GM21381 (cell line): ENCODE results near the gene OR10G2.
"Not testable (repeated sequence)": the region's sequence is repeated elsewhere in the genome, so short reads cannot be mapped to it uniquely, and the experiment has no call there.

Experiments used
- ATAC-seq: cut with Tn5 transposase; IDR thresholded peaks from one replicate; pipeline ENCODE4 v1.9.1; 2021; ENCODE audit warnings: mild to moderate bottlenecking, moderate library complexity; ENCODE audit not compliant: unreplicated experiment

The OR10G2 gene

DNA sequence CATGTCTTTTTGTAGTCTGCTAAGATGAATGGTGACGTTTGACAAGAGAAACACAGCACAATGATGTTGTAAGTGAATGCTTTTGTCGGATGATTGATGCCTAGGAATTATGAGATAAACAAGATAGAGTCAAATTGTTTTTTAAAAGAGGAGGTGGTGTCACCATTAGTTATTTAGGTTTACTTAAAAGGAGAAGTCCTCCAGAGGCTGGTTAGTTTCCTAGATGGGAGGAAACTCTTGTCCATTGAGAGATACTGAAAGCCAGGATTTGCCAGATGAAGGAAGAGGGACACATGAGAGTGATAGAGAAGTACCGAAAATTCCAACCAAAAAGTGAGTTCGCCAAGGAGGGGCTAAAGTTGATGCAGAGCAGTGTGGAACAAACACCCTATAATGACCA lies at the start of gene OR10G2:
TSS of gene OR10G2 (minus strand) at position 101 of the 400 bp plus-strand sequence. CDS start at position 3, 98 bp downstream.
- no peak for ATAC-seq

- no peak for ATAC-seq
Measured at GRCh38 chr14:21680072-21680471, 45.3 kb upstream of the OR10G2 start.

GRCh38 chr14:21675566-21675965 lies 40.8 kb upstream of the OR10G2 start:
- ATAC-seq = no peak

- no peak for ATAC-seq
Measured at GRCh38 chr14:21673718-21674117, 39.0 kb upstream of the OR10G2 start, which contains the start of gene OR4E1. Gene OR4E1, minus strand, starts transcription at chr14:21673818. Its CDS starts 2,883 bp downstream, at chr14:21670935.

DNA sequence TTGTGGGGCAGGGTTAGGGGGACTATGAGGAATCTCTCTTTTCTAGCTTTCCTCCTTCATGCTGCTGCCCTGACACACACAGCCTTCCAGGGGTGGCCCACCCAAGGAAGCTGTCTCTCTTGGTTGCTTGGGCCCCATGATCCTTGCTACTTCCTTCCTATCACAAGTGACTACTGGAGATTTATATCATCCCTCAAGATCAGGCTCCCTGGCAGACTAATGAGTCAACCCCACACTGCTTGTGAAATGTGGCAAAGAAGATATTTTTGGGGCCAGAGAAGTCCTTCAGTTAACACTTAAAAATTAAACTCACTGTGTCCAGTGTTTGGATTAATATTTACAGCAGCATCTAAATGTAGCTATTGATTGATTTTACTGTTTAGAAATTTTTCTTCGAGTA lies 37.4 kb upstream of the OR10G2 start:
- ATAC-seq = no peak

GRCh38 chr14:21671371-21671770 lies 36.6 kb upstream of the OR10G2 start:
- ATAC-seq = no peak

GRCh38 chr14:21669284-21669683 lies 34.5 kb upstream of the OR10G2 start:
- no peak for ATAC-seq

DNA sequence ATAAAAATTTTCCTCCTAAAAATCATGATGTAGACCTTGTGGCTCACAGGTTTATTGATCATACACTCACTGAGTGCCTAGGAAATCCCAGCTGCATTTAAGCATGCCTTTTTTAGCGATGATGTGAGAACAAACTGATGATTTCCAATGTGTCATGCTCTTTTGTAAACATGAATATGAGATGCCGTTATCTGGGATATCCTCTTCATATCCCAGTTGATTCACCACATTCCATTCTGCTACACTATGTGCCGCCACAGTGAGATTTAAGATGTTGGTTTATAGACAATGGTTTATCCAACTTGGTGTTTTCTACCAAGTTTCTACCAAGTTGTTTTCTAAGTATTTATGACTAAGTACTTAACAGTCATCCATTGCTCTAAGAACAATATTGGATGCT lies 33.6 kb upstream of the OR10G2 start:
- no peak for ATAC-seq

GRCh38 chr14:21656980-21657379 lies 22.2 kb upstream of the OR10G2 start:
- ATAC-seq = no peak

GRCh38 chr14:21654215-21654614 lies 19.5 kb upstream of the OR10G2 start:
- ATAC-seq = no peak

GRCh38 chr14:21653331-21653885 lies 18.7 kb upstream of the OR10G2 start, which contains the start of gene OR4E2:
Gene OR4E2, plus strand, starts transcription at chr14:21653835. Its CDS starts 11,248 bp downstream, at chr14:21665083.
- ATAC-seq = no peak

GRCh38 chr14:21652209-21652808 lies 17.6 kb upstream of the OR10G2 start:
- ATAC-seq = no peak

GRCh38 chr14:21647380-21647779 lies 12.6 kb upstream of the OR10G2 start:
- ATAC-seq = no peak

- ATAC-seq = no peak
Measured at GRCh38 chr14:21643407-21643806, 8.7 kb upstream of the OR10G2 start.

- no peak for ATAC-seq
Measured at GRCh38 chr14:21642683-21643082, 7.9 kb upstream of the OR10G2 start.

DNA sequence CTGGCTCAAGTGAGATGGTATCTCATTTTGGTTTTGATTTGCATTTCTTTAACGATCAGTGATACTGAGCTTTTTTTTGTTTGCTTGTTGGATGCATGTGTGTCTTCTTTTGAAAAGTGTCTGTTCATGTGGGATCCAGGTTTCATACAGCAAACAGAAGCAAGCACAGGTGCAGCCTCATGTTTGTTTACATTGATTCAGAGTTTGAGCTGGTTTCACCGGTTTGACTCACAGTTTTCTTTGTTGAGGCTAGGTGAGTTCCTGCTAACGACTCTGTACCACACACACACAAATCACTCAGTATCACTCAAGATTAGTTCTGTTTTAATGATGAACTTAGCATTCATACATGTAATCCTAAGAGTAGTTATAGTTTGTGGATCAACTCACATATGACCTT lies 3.7 kb downstream of the OR10G2 start:
- no peak for ATAC-seq

GRCh38 chr14:21630503-21630902 lies 4.2 kb downstream of the OR10G2 start:
- ATAC-seq = not testable (repeated sequence)

DNA sequence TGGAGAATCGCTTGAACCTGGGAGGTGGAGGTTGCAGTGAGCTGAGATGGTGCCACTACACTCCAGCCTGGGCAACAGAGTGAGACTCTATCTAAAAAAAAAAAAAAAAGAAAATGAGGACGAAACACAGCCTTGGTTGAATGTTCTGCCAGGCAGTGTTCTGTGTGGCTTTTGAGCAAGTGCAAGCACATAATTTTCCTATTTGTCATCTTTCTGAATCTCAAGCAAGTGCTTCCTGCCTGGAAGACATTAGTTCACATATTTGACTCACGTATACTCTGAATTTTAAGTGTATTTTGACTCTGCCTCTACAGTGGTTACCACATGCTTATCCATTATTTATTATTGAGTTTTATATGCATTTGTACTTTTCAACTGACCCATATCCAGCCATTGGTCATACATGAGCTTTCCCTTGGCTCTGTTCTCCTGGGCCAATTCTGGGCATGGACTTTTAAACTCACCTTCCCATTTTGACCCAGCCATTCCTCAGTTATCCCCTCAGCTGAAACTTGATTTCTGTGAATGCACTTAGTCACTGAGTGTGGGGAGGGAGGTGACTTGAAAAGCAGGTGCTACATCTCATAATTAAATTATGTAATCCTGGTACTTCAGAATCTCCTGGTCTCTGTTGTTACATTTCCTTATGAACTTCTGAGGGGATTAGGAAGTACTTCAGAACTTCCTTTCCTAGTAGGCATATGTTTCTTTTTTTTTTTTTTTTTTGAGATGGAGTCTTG lies 8.1 kb downstream of the OR10G2 start:
- ATAC-seq = no peak

GRCh38 chr14:21617614-21618013 lies 17.1 kb downstream of the OR10G2 start:
- ATAC-seq = no peak

GRCh38 chr14:21614240-21614639 lies 20.5 kb downstream of the OR10G2 start:
- ATAC-seq = no peak

- no peak for ATAC-seq
Measured at GRCh38 chr14:21612324-21612723, 22.4 kb downstream of the OR10G2 start.

GRCh38 chr14:21602181-21602580 lies 32.6 kb downstream of the OR10G2 start:
- ATAC-seq = not testable (repeated sequence)
